Measurements from ENCODE around the gene SDR42E1.
"Not testable (repeated sequence)": the region's sequence is repeated elsewhere in the genome, so short reads cannot be mapped to it uniquely, and the experiment has no call there.

Gene SDR42E1

GRCh38 chr16:82037251-82037650 lies 26.0 kb upstream of the SDR42E1 start:
- no peak for DNase-seq

GRCh38 chr16:82034981-82035612 lies 23.8 kb upstream of the SDR42E1 start, which contains the start of gene HSD17B2:
HSD17B2 (plus strand) TSS chr16:82035253; CDS start chr16:82035425, 172 bp downstream.
- no peak for DNase-seq

- no peak for DNase-seq
These were observed 22.5 kb upstream of the SDR42E1 start for GRCh38 chr16:82033683-82034300.

- DNase-seq = no peak
These were observed 21.7 kb upstream of the SDR42E1 start for GRCh38 chr16:82033006-82033405.

GRCh38 chr16:82031116-82032084 lies 20.1 kb upstream of the SDR42E1 start:
- DNase-seq = no peak

- no peak for DNase-seq
These were observed 16.4 kb upstream of the SDR42E1 start for GRCh38 chr16:82027629-82028064.

GRCh38 chr16:82024883-82025282 lies 13.6 kb upstream of the SDR42E1 start:
- DNase-seq = no peak

- no peak for DNase-seq
These were observed 13.0 kb upstream of the SDR42E1 start for GRCh38 chr16:82024316-82024715.

- DNase-seq = no peak
These were observed 11.9 kb upstream of the SDR42E1 start for GRCh38 chr16:82023206-82023605.

- DNase-seq = no peak
These were observed 8.8 kb upstream of the SDR42E1 start for GRCh38 chr16:82020051-82020450.

- DNase-seq = no peak
These were observed 8.3 kb upstream of the SDR42E1 start for GRCh38 chr16:82019535-82019934.

GRCh38 chr16:82017911-82018568 lies 6.8 kb upstream of the SDR42E1 start:
- DNase-seq = no peak

GRCh38 chr16:82016964-82017363 lies 5.7 kb upstream of the SDR42E1 start:
- DNase-seq = no peak

GRCh38 chr16:82016263-82016662 lies 5.0 kb upstream of the SDR42E1 start:
- no peak for DNase-seq

GRCh38 chr16:82013139-82013538 lies 1.9 kb upstream of the SDR42E1 start:
- no peak for DNase-seq

- no peak for DNase-seq
These were observed 621 bp downstream of the SDR42E1 start for GRCh38 chr16:82010649-82011048.

GRCh38 chr16:82009789-82010188 lies 1.5 kb downstream of the SDR42E1 start:
- DNase-seq = not testable (repeated sequence)

- no peak for DNase-seq
These were observed 2.2 kb downstream of the SDR42E1 start for GRCh38 chr16:82008957-82009592.

- DNase-seq = no peak
These were observed 4.1 kb downstream of the SDR42E1 start for GRCh38 chr16:82007189-82007588.

GRCh38 chr16:82006036-82006435 lies 5.2 kb downstream of the SDR42E1 start:
- no peak for DNase-seq

- DNase-seq = no peak
These were observed 6.0 kb downstream of the SDR42E1 start for GRCh38 chr16:82005027-82005830.

GRCh38 chr16:82004601-82005000 lies 6.7 kb downstream of the SDR42E1 start:
- DNase-seq = no peak

Data from activated naive CD4-positive, alpha-beta T cell treated with Interleukin-2 at 50 U/mL for 16 hours (primary cell).